HG02938 (cell line): ENCODE measurements around the gene CTXND2.
"Not testable (repeated sequence)": the region's sequence is repeated elsewhere in the genome, so short reads cannot be mapped to it uniquely, and the experiment has no call there.

Source experiments
- ATAC-seq: cut with Tn5 transposase; IDR thresholded peaks from one replicate; pipeline ENCODE4 v1.9.1; 2021; ENCODE audit warnings: mild to moderate bottlenecking, moderate library complexity; ENCODE audit not compliant: unreplicated experiment

Gene CTXND2

GRCh38 chr1:150890033-150890416, 3.1 kb downstream of the CTXND2 start:
- ATAC-seq = no peak

- ATAC-seq = no peak
Measured at GRCh38 chr1:150893336-150893913, 6.5 kb downstream of the CTXND2 start.

- no peak for ATAC-seq
Measured at GRCh38 chr1:150895618-150896017, 8.7 kb downstream of the CTXND2 start.

GRCh38 chr1:150899795-150900194, 12.9 kb downstream of the CTXND2 start:
- not testable (repeated sequence) for ATAC-seq

GRCh38 chr1:150902346-150902745, 15.4 kb downstream of the CTXND2 start:
- no peak for ATAC-seq

- no peak for ATAC-seq
Measured at GRCh38 chr1:150902751-150903150, 15.8 kb downstream of the CTXND2 start.

GRCh38 chr1:150905301-150905700, 18.4 kb downstream of the CTXND2 start:
- no peak for ATAC-seq

- ATAC-seq = no peak
Measured at GRCh38 chr1:150906329-150906728, 19.4 kb downstream of the CTXND2 start.

- no peak for ATAC-seq
Measured at GRCh38 chr1:150906813-150907212, 19.9 kb downstream of the CTXND2 start.

GRCh38 chr1:150909585-150910180, 22.7 kb downstream of the CTXND2 start:
- no peak for ATAC-seq

- ATAC-seq = no peak
Measured at GRCh38 chr1:150912623-150913022, 25.7 kb downstream of the CTXND2 start.

- ATAC-seq = no peak
Measured at GRCh38 chr1:150917387-150917786, 30.5 kb downstream of the CTXND2 start.

GRCh38 chr1:150922519-150922975, 35.6 kb downstream of the CTXND2 start:
- no peak for ATAC-seq

- no peak for ATAC-seq
Measured at GRCh38 chr1:150925080-150925479, 38.1 kb downstream of the CTXND2 start.

GRCh38 chr1:150926097-150926741, 39.3 kb downstream of the CTXND2 start, which contains the start of gene SETDB1:
SETDB1 (plus strand) TSS chr1:150926363; CDS start chr1:150927715, 1,352 bp downstream.
- peak; percentile 89 for ATAC-seq

- ATAC-seq = no peak
Measured at GRCh38 chr1:150927624-150928023, 40.7 kb downstream of the CTXND2 start.

- ATAC-seq = no peak
Measured at GRCh38 chr1:150928286-150928685, 41.4 kb downstream of the CTXND2 start.

- ATAC-seq = not testable (repeated sequence)
Measured at GRCh38 chr1:150928775-150929174, 41.8 kb downstream of the CTXND2 start.

- no peak for ATAC-seq
Measured at GRCh38 chr1:150931773-150932172, 44.8 kb downstream of the CTXND2 start.

- no peak for ATAC-seq
Measured at GRCh38 chr1:150944856-150945255, 57.9 kb downstream of the CTXND2 start.

- no peak for ATAC-seq
Measured at GRCh38 chr1:150954708-150955107, 67.8 kb downstream of the CTXND2 start.

- no peak for ATAC-seq
Measured at GRCh38 chr1:150955280-150955679, 68.3 kb downstream of the CTXND2 start.
